Fibroblast of pulmonary artery (primary cell): ENCODE data around the gene ATF5.

ENCODE experiments used
- DNase-seq: peaks from one replicate; pipeline ENCODE4 v3.0.0-alpha.2; 2010; ENCODE audit warnings: low read depth
- H3K4me3 ChIP-seq: replicated peaks from 2 replicates; pipeline ENCODE4 v1.5.1; 2011; ENCODE audit warnings: low read depth, mild to moderate bottlenecking, control low read depth, low read length, moderate library complexity
- TF ChIP-seq, protein P1 (sequence below): IDR thresholded peaks from 2 replicates; pipeline ENCODE4 v1.5.1; 2011; ENCODE audit warnings: mild to moderate bottlenecking, control low read depth, low read length, inconsistent platforms; ENCODE audit errors: missing control alignments

ATF5 gene

DNA sequence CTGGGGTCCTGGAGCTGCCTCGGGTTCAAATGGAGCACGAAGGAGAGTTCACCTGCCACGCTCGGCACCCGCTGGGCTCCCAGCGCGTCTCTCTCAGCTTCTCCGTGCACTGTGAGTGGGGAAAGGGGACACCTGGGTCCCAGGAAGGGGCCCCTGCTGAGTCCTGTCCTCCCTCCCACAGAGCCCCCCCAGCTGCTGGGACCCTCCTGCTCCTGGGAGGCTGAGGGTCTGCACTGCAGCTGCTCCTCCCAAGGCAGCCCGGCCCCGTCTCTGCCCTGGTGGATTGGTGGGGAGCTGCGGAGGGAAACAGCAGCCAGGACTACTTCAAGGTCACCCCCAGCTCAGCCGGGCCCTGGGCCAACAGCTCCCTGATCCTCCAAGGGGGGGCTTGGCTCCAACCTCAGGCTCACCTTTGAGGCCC lies 43.0 kb downstream of the ATF5 start:
- TF ChIP-seq, protein P1, sequence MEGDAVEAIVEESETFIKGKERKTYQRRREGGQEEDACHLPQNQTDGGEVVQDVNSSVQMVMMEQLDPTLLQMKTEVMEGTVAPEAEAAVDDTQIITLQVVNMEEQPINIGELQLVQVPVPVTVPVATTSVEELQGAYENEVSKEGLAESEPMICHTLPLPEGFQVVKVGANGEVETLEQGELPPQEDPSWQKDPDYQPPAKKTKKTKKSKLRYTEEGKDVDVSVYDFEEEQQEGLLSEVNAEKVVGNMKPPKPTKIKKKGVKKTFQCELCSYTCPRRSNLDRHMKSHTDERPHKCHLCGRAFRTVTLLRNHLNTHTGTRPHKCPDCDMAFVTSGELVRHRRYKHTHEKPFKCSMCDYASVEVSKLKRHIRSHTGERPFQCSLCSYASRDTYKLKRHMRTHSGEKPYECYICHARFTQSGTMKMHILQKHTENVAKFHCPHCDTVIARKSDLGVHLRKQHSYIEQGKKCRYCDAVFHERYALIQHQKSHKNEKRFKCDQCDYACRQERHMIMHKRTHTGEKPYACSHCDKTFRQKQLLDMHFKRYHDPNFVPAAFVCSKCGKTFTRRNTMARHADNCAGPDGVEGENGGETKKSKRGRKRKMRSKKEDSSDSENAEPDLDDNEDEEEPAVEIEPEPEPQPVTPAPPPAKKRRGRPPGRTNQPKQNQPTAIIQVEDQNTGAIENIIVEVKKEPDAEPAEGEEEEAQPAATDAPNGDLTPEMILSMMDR: no peak
- no peak overlapping the region for H3K4me3 ChIP-seq

DNA sequence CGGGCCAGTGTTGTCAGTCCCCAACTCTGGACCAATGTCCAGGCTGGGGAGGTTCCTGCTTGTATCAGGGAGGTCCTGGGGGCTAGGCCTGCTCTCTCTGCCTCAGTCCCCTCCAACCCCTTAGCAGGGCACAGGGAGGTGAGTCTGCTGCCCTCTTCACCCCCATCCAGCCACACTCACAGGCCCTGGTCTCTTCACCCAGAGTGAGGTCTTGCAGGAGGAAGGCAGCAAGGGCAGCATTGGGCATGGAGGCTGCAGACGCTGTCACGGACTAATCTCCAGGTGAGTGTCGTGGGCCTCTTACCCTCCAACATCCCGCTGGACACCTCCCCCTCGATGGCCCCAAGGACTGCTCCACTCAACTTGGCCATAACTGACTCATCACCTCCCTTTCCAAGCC lies 43.8 kb downstream of the ATF5 start:
- no peak for DNase-seq
- TF ChIP-seq, protein P1: no peak
- no peak overlapping the region for H3K4me3 ChIP-seq

More for the DNA sequence above, 43.0 kb downstream of the ATF5 start:
- DNase-seq: no peak

DNA sequence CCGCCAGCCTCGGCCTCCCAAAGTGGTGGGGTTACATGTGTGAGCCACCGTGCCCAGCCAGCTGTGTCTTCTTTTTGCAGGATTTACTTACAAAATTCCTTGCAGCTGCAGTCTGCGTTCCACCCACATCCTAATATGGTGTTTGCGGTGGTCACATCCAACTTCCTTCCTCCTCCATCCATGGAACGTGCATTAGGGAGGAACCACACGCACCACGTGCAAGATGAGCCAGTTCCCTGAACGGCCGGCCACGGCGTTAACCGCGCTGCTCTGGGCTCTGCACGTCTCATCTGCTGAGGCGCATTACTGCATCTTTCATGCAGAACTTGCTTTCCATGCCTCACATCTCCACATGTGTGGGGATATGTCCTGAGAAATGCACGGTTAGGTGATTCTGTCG lies 45.0 kb downstream of the ATF5 start:
- no peak overlapping the region for H3K4me3 ChIP-seq
- TF ChIP-seq, protein P1: no peak
- no peak for DNase-seq

DNA sequence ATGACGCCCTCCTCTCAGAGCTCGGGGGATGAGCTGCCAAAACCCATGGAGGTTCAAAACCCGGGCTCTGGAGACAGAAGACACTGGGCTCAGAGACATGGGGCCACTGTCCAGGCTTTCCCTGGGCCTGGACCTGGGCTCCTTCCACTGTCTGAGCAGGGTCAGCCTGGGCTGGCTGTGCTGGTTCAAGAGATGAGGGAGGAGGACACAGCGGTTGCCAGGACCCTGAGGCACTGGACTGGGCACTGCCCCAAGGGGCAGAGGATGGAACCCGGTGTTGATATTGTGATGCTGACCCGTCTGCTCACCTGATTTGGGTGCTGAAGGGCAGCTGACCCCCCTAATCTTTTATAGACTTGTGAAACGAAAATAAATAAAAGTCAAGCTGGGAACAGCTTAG lies 46.0 kb downstream of the ATF5 start:
- H3K4me3 ChIP-seq: no peak overlapping the region
- no peak for DNase-seq
- TF ChIP-seq, protein P1: no peak

DNA sequence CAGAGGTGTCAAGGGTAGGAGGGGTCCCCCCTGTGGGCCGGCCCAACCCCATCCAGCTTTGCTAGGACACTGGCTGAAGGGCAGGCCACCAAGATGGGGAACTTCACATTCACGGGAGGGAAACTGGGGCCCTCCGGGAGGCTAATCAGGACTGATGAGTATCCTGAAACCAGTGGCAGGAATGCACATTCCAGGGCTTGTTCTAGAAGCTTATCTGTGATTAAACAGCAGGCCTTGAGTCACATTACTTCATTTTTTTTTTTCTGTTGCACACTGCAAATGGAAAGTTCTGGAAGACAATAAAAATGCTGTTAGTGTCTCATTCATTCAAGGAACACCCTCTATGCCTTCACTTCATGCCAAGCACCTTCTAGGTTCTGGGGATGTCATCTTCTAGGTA lies 47.5 kb downstream of the ATF5 start:
- H3K4me3 ChIP-seq: no peak overlapping the region
- no peak for DNase-seq
- TF ChIP-seq, protein P1: no peak

DNA sequence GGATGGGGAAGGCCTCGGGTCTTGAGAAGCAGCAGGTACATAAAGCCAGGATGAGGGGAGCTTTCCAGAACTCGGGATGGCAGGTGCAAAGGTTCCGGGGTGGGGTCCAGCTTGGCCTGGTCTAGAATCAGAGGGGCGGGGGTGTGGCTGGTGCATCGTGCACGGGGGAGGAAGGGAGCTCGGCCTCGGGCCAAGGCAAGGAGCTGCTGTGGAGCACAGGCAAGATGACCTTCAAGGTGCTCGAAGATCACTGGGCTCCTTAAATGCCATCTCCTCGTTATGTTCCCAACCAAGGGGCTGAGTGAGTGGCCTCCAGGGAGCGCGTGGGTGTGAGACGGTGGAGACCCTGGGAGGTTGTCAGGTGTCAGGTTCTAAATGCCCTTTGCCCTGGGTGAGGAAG lies 48.1 kb downstream of the ATF5 start:
- H3K4me3 ChIP-seq: no peak overlapping the region
- TF ChIP-seq, protein P1: no peak
- DNase-seq: no peak

DNA sequence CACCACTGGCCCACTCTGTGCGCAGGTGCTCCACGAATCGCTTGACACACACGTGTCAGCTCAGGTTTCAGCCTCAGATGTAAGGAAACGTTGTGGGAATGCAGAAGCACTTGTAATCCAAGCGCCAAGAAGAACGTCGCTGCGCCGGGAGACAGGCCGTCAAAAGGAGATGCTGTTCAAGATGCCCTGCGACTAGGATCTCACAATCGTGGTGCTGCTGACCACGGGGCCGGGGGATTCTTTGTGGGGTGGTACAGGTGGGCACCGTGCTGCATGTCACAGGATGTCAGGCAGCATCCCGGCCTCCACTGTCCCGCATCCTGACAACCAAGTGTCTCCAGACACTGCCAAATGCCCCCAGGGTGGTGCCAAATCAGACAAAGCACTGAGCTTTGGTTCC lies 48.9 kb downstream of the ATF5 start:
- TF ChIP-seq, protein P1: no peak
- no peak overlapping the region for H3K4me3 ChIP-seq
- DNase-seq: no peak
